GM15510 (cell line): ENCODE data around the gene NR4A2.

Experiments
- POLR2A ChIP-seq: IDR thresholded peaks from 3 replicates; pipeline ENCODE4 v1.6.1; 2011; ENCODE audit warnings: borderline replicate concordance; ENCODE audit not compliant: insufficient read length; ENCODE audit errors: extremely low read depth

The NR4A2 gene

DNA sequence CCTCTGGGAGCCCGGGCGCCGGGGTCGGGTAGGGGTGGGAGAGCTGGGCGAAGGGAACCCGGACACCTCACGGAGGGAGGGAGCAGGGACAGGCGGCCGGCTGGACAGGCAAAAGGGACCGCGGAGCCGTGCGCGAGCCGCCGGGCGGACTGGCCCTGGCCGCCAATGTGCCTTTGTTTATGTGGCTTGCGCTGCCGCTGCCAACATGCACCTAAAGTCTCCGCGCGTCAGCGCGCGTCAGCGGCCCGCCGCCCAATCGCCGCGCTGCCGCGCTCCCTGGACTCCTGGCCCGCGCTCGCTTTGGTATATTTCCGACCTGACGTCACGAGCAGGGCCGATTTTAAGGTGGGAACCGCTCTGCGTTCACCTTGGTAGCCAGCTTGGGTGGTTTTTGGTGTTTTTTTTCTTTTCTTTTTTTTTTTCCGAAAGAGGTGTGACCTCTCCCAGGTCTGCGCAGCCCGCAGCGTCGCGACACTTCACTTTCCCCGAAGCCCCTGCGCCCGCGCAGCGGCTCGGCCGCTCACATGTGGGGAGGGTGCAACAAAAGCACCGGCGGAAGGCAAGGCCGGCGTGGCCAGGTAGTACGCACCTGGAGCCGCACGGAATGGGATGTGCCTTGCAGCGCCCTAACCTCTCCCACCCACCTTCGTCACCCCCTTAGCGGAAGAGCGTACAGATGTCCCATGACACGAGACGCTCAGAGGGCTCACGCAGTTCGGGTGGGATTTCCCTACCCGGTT is at the start of gene NR4A2:
Gene NR4A2, minus strand, starts transcription at position 188 of the 740 bp plus-strand sequence. CDS start 2,535 bp downstream, outside the sequence.
- peak; percentile 26 for TF ChIP-seq POLR2A

DNA sequence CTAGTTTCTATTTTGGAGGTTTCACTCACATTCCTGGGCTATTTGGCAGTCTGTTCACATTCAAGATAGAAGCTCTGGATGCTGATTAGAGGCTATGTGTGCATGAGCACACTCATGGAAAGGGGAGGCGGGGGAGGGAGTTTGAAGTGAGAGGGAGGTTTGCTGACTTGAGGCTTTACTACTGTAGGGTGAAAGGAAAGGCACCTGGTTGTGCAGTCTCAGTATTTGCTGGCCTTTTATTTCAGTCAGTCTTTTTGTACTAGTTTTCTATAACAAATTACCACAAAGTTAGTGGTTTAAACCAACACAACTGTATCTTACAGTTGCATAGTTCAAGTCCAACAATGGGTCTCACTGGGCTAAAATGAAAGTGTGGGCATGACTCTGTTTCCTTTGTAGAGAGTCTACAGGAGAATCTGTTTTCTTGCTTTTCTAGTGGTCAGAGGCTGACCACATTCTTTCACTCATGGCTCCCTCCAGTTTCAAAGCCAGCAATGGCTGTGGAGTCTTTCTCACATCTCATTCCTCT is 47.7 kb upstream of the NR4A2 start:
- no peak for TF ChIP-seq POLR2A

DNA sequence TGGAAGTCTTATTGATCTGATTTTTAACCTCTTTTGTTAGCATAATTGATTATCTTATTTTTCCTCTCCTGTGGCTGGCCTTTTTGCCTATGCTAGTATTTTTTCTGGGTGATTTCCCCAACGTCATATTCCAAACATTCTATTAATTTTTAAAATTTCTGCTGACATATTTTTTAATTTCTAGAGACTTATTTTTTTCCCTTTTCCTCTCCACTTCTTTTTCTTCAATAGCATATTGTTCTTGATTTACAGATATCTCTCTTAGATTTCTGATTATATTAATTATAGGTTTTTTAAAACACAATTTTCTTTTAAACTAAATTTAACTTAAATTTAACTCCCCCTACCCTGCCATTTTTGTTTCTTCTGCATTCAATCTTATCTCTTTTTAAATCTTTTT is 47.2 kb upstream of the NR4A2 start:
- no peak for TF ChIP-seq POLR2A

- TF ChIP-seq POLR2A: no peak
These were observed 46.5 kb upstream of the NR4A2 start for GRCh38 chr2:156379071-156379470.

GRCh38 chr2:156366753-156367152 is 34.2 kb upstream of the NR4A2 start:
- no peak for TF ChIP-seq POLR2A

DNA sequence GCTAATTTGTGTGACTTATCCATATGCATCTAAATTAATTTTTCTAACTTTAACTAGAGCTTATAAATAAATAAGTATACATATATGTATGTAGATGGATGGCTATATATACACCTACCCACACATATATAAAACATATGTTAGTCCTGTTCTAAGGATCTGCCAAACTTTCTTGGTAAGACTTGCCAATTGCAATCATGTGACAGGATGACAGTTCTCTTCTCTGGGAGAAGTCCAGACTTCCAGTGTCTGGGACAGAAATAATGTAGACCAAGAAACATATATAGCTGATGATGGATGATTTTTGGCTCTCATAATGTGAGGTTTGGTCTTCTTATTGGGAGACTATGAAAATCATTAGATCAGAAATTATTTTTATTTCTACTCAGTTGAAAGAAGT is 30.6 kb upstream of the NR4A2 start:
- TF ChIP-seq POLR2A: no peak

GRCh38 chr2:156356014-156356754 is 23.7 kb upstream of the NR4A2 start:
- no peak for TF ChIP-seq POLR2A

- no peak for TF ChIP-seq POLR2A
These were observed 20.4 kb upstream of the NR4A2 start for GRCh38 chr2:156352911-156353310.

DNA sequence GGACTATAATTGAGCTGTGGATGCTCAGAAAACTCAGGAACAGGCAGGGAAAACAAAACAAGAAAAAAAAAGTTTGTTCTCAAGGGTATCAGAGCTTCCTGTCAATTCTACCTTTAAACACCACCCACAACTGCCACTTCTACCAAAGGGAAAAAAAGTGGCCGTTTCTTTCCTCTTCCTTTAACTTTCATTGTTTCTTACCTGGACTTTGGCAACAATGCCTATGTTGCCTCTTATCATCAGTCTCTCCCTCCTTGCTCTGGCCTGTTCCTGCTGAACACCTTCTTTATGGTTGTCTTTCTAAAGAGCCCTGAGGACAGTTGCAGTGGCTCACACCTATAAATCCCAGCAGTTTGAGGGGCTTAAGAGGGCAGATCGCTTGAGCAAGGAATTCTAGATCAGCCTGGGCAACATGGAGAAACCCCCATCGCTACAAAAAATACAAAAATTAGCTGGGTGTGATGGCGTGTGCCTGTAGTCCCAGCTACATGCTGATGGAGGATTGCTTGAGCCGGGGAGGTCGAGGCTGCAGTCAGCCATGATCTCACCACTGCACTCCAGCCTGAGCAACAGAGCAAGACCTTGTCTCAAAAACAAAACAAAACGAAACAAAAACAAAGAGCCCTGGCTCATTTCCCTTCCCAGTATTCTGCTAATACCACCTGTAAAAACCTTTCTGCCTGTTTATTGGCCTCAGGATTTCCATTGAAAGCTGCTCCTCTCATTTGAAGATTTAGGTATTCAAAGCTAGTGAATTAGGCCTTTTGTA is 18.0 kb upstream of the NR4A2 start:
- no peak for TF ChIP-seq POLR2A

- no peak for TF ChIP-seq POLR2A
These were observed 17.1 kb upstream of the NR4A2 start for GRCh38 chr2:156349605-156350004.

DNA sequence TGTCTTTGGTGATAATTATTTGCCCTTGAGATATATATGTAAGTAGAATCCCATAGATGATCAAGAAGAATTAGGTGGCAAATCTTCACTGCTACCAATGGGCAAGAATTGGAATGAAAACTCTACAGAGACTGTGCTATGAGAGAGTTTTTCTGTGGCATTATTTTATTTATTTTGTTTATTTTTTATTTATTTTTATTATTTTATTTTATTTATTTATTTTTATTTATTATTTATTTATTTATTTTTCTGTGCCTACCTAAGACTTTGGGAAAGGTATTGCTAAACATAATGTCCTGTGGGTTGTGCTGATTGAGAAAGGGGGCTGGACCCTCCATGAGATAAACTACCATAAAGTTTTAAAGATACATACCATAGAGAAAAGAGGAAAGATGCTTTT is 16.6 kb upstream of the NR4A2 start:
- no peak for TF ChIP-seq POLR2A

- no peak for TF ChIP-seq POLR2A
These were observed 14.9 kb upstream of the NR4A2 start for GRCh38 chr2:156347431-156347830.

DNA sequence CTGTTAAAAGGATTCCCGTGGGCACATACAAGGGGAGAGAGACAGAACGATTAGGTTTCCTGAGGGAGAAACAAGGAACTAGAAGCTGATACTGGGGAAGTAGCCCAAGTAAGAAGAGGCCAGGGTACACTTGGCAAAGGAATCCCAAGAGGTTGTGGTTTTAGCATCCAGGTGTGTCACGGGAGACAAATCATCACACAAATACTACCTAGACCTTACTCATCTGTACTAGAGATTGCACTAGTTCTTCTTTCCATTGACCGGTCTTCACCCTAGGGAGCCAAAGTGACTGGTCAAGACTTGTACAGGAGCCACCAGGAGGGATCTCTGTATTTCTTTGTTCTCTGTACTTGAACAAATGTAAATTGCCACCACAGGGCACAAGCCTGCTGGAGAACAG is 14.2 kb upstream of the NR4A2 start:
- TF ChIP-seq POLR2A: no peak

DNA sequence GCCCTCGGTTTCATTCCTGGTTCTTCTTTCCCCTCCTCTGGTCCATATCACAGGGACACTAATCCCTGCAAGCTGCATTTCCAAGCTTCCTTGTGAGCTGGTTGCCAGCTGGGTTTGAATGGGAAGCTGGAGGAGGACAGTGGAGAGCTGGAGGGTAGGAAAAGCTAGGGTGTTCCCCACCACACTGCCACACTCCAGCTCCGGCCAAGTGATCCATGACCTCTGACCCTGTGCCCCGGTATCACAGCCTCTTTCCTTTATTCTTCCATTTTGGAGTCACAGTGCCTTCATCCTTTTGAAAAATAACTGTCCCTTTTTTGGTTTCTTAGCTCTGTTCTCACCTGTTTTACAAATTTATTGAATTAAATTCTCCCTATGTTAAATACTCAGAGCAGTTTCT is 13.1 kb upstream of the NR4A2 start:
- TF ChIP-seq POLR2A: no peak

- TF ChIP-seq POLR2A: no peak
These were observed 11.4 kb upstream of the NR4A2 start for GRCh38 chr2:156343940-156344301.
